HS-27A (cell line): ENCODE data around the gene LY6G6F.
A peak's percentile ranks its signal among the peaks of the same experiment; 100 is the strongest.

Experiments
- DNase-seq: peaks from one replicate; pipeline ENCODE4 v3.0.0-alpha.2; 2012; ENCODE audit warnings: low read depth, missing footprints

LY6G6F gene

GRCh38 chr6:31706599-31706998 is at the start of gene LY6G6F:
Gene LY6G6F, plus strand, starts transcription at chr6:31706866. Its CDS starts 41 bp downstream, at chr6:31706907.
- DNase-seq: no peak

- no peak for DNase-seq
Measured at GRCh38 chr6:31657406-31658157, 49.1 kb upstream of the LY6G6F start.

- no peak for DNase-seq
Measured at GRCh38 chr6:31658158-31658688, 48.4 kb upstream of the LY6G6F start.

DNA sequence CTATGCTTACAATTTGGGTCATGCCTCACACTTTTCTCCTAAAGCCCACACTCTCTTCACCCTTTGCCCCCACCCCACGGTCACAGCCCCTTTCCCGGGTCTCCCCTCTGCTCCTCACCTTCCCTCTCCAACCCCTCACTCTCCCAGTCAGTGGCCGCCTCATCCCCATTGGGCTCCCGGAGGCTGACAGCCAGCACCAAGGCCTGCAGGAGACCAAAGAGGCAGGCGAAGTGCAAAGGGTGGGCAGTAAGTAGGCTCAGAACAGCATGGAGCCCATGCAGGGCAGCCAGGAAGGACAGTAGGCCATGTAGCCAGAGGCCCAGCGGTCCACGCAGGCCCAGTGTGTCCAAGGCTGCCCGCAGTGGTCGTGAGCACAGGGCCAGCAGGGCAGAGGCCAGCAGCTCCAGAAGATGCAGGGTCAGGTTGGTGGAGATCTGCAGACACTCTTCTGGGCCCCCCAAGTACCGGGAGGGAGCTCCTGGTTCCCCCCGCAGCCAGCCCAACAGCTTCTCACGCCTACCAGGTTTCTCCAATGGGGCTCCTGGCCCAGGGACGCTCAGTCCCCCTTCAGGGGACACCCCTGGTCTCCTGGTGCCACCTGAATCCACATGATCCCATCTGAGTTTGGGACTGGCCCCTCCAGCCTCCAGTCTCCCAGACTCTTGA is 47.5 kb upstream of the LY6G6F start:
- no peak for DNase-seq

DNA sequence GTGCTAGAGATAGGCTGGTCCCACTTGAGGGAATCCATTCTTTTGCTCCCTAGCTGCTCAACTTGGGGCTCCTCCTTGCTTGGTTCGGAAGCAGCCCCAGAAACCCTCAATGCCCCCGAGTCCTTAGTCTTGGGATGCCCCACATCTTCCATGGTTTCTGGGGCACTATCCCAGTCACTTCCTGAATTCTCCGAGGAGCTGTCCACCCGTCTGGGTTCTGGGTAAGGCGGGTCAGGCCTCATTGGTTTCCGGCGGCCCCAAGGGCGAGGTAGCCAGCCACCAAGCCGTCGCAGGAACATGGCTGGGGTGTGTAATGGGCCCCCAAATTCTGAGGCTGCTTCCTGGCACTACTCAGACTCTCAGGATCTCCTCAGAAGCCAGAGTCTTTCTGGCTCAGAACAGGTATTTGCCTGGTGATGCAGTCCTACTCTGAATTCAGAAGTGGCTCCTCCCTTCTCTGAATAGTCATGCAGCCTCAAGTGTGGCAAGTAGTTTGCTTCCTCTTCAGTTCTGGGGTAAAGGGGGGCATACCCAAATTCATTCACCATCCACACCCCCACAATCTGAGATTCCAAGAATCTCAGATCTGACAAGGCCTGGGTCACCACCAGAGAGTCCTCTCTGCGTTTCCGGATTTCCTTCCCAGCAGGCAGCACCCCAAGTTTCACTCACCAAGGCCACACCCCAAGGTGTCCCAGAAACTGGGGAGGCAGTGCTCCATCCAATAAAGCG is 46.9 kb upstream of the LY6G6F start:
- DNase-seq: no peak

DNA sequence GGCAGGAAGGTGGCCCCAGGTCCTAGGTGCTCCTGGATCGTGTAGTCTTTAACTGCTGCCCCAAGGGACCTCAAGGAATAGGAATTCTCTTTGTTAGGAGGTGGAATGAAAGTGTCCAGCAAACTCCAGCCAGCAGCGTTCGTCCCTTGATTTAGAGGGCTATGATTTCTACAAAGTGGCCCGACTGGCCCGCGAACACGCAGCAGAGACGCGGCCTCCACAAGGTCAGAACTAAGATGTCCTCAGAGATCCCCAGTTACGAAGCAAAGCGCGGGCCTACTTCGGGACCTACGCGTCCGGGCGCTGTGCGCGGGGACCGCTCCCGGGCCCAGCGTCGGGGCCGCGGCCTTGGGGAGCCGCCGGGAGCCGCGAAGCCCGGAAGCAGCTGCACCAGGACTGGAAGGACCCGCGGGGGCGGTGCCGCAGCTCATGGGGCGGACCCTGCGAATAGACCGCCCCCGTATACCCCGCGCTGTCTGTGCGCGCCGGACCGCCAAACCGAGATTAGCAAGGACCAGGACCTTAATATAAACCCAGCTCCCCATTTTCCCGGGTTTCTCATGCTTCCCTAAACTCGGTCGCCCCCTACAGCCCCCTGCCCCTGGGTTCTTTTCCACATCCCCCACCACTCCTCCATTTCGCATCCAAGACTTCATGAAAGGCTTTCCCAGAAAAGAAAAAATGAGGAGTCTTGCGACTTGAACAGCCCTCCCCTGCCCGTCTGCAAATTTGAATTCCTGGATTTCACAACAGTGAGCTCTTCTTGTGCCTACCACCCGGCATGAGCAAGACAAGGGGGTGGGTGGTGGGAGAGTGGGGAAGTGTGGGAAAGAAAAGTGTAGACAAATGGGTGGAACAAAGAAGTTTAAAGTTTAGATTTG is 46.0 kb upstream of the LY6G6F start, which contains the start of gene C6orf47:
Gene C6orf47 (minus strand): TSS at position 398 of the 881 bp plus-strand sequence. CDS start 831 bp downstream, outside the sequence.
- no peak for DNase-seq

DNA sequence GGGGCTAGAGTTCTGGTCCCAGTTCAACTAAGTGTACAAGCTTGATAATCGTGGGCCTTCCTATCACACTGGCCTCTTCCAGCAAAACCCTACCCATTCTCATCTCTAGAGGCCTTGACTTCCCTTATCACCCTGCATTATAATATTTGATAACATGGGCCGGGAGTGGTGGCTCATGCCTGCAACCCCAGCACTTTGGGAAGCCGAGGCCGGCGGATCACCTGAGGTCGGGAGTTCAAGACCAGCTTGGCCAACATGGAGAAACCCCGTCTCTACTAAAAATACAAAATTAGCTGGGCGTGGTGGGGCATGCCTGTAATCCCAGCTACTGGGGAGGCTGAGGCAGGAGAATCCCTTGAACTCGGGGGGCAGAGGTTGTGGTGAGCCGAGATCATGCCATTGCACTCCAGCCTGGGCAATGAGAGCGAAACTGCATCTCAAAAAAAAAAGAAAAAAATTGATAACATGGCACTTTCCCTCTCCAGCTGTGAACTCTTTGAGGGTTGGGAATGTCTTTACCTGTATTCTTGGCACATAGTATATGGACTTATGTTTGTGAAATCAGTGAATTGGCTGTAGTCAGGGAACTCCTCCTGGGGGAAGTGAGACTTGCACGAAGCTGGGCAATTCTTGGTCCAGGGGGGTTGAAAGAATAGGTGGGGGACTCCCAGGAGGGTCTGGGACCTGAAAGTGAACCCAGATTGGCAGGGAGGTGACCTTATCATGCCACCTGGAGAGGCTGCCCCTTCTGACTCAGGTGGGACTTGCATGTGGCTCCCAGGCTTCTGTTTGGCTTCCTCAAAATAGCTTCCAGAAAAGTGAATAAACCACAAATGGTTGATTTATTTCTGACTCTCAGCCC is 45.2 kb upstream of the LY6G6F start:
- no peak for DNase-seq

- DNase-seq: no peak
Measured at GRCh38 chr6:31662124-31662723, 44.4 kb upstream of the LY6G6F start.

- no peak for DNase-seq
Measured at GRCh38 chr6:31663126-31663960, 43.3 kb upstream of the LY6G6F start.

GRCh38 chr6:31663961-31664789 is 42.5 kb upstream of the LY6G6F start:
- DNase-seq: no peak

DNA sequence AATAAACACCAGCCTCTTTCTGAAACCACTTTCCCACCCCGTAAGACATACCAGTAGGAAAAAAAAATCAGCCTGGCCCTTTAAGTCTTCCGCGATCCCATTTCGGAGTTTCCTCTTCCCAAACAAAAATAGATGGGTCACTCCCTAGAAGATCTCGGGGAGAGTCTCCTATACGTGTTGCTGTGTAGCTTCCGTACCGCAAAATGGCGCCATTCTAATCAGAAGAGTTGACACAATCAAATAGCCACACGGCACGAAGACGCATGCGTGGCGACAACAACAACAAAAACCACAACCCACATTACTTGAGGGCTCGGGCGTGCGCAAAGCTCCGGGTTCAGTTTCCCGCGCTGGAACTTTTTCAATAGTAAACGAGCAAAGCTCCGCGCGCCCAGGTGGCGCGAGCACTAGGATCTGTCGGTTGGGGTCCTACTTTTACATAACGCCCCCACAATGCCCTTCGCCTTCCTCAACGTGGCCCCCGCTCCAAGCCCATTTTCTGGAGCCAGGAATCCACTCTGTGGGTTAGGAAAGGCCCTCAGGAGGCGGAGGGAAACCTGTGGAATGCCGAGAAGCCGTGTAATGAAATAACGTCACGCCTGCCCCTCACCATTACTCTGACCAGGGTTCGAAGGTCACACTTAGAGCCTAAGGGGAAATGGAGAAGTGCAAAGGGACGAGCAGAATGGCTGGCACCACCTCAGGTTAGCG is 41.7 kb upstream of the LY6G6F start, which contains the start of gene GPANK1:
Gene GPANK1 (minus strand): TSS at position 208 of the 711 bp plus-strand sequence. CDS start 519 bp downstream, outside the sequence.
- DNase-seq: peak; percentile 94

GRCh38 chr6:31665501-31666336 is 40.9 kb upstream of the LY6G6F start, which contains the start of gene CSNK2B:
Gene CSNK2B, plus strand, starts transcription at chr6:31666080. Its CDS starts 752 bp downstream, at chr6:31666832.
- DNase-seq: peak; percentile 95

- no peak for DNase-seq
Measured at GRCh38 chr6:31666337-31666965, 40.2 kb upstream of the LY6G6F start.

- no peak for DNase-seq
Measured at GRCh38 chr6:31669676-31670075, 37.0 kb upstream of the LY6G6F start, which contains the start of gene LY6G5B. Gene LY6G5B, plus strand, starts transcription at chr6:31669976. Its CDS starts 975 bp downstream, at chr6:31670951.

- no peak for DNase-seq
Measured at GRCh38 chr6:31676322-31676903, 30.3 kb upstream of the LY6G6F start.
